GM18519 (cell line): ENCODE results near the gene METRN.
"Not testable (repeated sequence)": the region's sequence is repeated elsewhere in the genome, so short reads cannot be mapped to it uniquely, and the experiment has no call there.

Experiments
- ATAC-seq: cut with Tn5 transposase; IDR thresholded peaks from one replicate; pipeline ENCODE4 v1.9.1; 2021; ENCODE audit warnings: mild to moderate bottlenecking, moderate library complexity; ENCODE audit not compliant: unreplicated experiment, low FRiP score

Gene METRN

DNA sequence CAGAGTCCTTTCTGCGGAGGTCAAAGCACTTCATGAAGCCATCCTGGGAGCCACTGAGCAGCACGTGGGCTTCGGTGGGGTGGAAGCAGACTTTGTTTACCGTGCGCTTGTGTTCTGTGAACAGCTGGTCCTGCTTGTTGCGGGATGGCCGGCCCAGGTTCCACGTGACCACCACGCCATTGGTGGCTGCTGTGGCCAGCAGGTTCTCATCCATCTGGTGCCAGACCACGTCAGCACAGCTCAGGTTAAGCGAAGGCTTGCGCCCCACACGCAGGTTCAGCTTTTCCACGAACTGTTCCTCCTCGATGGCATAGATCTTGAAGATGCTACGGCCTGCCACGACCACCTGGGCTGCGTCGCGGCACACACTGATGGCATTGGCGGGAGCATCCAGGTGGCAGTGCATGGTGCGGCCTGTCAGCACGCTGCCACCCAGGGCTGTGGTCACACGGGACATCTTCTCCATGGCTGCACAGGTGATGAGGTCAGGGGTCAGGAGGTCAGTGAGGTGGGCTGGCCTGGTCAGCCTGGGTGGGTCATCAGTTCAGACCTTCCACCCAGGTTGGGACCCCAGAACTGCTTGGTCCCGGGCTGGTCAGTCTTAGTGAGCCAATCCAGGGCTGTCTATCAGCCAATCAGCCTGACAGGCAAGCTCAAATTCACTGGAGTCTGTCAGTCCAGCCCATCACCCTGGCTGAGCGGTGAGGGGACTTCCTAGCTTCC lies 25.6 kb upstream of the METRN start:
- ATAC-seq = no peak

DNA sequence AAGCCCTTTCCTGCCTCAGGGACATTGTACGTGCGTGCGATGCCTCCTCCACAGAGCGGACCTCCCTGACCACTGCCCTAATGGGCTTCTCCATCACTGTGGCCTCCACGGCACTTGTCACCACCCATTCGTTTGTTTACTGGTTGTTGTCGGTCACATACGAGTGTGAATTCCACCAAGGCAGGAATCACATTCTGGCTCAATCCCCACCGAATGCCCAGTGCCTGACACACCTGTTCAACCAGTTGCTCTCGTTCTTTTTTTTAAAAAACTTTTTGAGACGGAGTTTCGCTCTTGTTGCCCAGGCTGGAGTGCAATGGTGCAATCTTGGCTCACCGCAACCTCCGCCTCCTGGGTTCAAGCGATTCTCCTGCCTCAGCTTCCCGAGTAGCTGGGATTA lies 23.7 kb upstream of the METRN start:
- not testable (repeated sequence) for ATAC-seq

DNA sequence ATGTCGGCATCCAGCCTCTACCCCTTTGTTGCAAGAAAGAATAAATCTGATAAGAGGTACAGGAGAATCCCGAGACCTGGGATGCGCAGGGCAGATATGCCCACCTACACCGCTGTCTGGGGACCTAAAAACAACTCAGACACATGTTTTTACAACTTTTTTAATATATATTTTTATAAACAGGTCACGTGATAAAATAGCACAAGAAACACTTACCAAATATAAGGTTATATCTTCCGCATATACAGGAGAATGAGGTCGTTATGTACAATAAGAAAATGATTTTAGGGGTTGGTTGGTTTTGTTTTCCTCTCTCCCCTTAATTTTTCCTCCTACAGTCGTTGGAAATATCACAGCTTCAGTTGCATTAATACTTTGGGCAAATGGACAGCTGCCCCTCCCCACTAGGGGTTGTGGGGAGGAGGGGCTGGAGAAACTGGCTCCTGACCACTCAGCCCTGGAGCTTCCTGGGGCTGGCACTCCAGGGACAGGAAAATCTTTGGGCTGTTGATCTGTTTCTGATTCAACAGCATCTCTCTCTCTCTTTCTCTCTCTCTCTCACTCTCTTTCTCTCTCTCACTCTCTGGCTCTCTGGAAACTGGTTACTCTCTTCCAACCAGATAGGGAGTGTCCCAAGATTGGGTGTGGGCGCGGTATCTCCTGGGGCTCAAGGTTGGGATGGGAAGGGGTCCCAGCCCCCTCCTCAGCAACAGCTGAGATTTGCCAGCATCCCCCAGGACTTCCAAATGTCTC lies 22.4 kb upstream of the METRN start:
- no peak for ATAC-seq

DNA sequence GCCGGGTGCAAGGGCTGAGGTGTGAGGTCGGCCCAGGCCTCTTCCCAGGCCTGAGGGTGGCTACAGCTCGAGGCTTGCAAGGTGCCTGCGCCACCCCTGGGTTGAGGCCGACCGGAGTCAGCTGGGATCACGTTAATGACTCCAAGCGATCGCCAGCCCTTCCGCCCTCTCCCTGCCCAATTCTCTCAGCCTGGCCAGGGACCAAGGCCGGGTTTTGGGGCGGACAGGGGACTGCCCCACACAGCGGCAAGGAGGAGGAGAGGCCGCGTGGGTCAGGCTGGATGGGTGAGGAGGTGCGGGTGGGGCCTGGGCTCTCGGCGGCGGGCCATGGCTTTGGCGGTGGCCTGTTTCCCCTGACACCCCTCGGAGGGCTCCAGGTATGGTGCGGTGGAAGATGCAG lies 21.6 kb upstream of the METRN start:
- no peak for ATAC-seq

DNA sequence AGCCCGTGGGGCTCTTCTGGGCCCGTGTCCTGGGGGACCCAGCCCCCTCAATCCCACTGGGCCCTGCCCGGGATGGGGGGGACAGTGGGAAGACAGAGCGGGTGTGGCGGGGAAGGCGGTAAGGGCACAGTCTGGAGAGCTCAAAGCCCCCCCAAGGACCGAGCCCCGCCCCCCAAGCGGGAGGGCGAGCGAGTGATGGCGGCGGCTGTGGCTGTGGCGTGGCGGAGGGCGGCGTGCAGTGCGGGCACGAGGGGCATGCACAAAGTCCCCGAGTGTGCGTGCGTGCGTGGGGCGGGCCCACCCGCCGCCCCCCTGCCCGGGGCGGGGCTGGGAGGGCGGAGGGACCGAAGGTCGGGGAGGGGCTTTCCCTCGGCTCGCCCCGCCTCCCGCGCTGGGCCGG lies 21.2 kb upstream of the METRN start:
- no peak for ATAC-seq

DNA sequence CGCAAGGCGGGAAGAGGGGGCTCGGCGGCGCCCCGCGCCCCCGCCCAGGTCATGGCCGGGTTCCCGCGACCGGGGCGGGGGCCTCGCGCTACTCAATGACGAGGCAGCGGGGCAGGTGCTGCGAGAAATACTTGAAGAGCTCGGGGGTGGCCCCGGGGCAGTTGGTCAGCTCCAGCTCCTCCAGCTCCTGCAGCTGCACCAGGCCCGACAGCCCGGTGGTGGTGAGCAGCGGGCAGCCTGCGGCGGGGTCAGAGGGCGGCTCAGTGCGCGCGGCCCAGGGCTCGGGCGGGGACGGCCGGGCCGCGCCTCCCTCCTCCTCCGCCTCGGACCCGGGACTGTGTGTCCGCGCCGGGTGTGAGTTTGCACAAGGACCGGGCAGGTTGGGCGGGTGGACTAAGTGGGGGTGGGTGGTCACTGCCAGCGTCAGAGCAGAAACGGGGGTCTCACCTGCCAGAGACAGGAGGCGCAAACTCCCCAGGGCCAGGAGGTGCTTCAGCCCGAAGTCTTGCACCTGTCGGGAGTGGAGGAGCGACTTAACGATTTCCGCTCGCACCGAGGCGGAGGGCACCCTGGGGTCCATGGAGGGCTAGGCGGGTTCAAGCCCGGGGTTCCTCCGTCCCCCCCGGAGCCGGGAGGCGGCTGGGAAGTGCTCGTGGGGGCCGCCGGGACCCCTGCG lies 20.6 kb upstream of the METRN start:
- no peak for ATAC-seq

DNA sequence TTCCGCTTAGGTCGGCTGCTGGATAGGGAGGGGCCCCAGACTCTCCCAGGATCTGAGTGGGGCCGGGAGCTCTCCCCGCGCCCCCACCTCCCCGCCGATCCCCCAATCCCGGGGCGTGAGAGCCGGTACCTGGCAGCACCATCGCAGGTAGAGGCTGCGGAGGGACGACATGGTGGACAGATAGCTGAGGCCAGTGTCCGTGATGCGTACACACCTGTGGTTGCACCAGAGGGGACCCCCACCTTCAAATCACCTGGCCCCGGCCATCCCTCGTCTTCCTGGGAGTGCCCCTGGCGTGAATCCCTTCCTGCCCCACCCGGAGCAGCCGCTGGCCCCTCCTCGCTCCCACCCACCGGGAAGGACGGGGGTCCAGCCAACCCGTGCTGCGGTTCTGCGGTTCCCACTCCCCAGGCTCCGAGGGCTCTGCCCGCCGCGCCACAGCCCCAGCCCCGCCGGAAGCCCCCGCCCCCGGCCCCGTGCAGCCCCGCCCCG lies 20.0 kb upstream of the METRN start:
- no peak for ATAC-seq

DNA sequence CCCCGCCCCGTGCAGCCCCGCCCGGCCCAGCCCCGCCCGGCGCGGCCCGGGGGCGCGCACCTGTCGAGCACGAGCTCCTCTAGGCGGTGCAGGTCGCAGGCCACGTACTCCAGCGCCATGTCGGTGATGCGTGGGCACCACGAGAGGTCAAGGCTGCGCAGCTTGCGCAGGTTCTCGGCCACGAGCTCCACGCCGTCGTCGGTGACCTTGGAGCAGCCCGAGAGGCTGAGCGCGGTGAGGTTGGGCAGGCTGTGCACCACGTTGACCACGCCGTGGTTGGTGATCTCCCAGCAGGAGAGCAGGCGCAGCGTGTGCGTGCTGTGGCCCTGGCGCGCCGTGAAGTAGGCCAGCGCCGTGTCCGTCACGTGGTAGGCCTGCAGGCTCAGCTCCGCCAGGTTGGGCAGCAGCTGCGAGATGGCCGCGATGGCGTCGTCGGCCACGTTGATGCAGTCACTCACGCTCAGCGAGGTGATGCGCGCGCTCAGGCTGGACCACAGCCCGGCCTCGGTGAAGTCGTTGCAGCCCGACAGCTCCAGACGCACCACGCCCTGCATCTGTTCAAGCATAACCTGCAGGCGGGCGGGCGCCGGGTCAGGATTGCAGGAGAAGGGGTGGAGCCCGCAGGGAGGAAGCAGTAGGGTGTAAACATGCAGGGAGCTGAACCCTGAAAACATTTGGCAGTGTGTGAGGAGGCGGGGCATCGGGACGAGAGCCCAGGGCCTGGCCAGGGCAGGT lies 19.4 kb upstream of the METRN start:
- ATAC-seq = no peak

DNA sequence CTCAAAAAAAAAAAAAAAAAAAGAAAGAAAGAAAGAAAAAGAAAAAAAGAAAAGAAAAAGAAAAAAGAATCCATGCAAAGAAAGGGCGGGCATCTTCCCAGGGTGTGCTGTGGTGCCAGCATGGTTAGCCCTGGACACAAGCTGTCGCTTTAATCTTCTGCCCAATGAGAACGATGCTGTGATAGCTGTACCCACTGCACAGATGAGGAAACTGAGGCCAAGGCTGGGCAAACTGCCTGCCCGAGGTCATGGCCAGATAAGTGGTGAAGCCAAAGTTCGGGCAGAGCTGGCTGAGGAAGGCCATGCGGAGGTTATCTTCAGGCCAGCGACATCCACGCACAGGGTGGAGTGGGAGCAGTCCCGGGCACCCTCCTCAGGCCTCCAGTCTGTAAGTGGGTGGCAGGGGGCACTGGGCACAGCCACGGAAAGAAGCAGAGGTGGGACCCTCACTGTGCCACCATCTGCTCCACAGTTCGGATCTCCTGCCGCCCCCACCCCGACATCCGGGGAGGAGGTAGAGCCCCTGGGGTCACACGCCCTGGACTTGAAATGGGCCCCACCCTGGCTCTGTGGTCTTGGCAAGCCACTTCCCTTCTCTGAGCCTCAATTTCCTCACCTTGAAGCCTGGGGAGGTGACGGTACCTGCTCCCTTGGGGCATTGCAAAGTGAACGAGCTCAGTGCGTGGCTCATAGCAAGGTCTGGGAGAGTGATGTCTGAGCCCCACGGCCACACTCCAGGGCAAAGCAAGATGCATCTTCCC lies 15.8 kb upstream of the METRN start:
- no peak for ATAC-seq

DNA sequence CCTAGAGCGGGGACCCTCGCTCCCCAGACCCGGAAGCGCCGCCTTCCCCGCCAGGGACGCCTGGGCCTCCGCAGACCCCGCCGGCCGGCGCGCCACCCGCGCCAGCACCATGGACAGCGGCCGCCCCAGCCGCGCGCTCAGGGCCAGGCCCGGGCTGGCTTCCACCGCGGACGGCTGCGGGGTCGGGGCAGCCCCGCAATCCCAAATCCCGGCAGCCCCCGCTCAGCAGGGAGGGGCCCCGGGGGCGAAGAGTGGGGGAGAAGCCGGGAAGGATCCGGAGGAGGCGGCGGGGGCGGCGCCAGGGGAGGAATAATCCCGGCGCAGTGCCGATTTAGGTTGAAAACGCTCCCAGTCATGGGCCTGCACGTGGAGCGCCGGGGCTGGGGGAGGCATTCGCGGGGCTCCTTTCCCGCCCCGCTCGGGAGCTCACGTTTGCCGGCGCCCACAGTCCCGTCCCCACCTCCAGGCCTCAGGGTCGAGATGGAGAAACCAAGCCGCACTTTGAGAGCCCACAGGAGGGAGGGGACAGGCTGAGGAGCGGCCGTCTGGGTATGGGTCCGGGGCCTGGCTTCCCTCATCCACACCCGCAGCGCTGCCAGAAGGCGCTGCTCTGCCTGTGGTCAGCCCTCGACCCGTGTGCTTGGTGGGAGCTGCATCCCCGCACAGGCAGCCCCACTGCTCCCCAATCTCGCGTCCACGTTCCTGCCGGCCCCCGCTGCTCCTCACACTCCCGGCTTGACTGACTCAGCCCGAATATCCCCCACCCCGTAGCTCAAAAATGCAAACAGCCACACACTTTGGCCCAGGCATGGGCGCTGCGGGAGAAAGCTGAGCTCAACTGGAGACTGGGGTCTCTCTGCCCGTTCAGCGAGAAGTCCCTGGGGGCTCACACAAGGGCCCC lies 14.0 kb upstream of the METRN start:
- no peak for ATAC-seq

DNA sequence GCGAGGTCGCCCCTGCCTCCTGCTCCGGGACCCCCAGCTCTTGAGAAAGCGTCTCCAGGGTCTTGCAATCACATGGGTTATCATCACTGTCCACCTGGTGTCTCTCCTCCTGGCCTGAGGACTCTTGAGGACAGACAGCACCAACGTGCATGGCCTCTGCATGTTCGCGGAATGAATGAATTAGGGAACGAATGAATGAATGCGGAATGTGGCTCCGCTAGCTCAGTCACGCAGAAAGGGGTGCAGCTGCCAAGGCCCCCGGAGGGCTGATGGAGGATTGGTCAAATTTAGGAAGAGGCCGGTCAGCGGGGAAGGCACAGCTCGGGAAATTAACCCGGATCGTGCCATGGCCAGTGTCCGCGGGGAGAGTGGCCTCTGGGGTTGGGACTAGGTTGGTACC lies 12.6 kb upstream of the METRN start:
- ATAC-seq = no peak

DNA sequence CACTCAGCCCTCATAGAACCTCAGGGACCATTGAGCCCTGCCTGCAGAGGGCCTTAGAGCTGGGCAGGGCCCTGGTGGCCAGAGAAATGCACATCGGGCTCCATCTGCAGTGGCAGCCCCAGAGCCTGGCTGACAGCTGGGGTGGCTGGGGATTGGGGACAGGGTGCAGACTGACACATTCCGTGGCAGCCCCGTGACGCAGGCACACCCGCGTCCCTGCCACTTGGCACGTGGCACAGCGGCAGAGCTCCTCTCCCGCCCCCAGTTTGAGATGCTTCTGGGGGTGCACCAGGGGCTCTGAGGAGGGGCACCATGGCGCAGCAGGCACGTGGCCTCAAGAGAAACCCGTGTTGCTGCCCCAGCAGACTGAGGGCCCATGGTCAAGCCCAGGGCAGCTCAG lies 11.5 kb upstream of the METRN start:
- no peak for ATAC-seq

DNA sequence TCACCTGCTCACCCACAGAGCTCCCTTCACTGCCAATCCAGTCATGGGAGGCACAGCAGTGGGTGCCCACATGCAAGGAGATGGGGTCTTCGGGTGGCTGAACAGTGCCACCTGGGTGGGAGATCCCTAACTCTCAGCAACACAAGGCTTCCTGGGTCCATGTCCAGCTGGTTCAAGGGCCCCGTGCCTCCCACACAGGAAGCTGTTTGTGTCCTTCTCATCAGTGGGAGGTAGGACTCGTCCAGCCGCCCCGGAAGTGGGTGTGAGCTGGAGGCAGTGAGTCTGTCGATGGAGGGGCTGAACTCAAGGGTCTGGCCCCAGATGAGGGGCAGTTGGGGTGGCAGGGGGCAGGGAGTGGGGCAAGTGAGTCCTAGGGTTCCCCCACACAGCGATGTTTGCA lies 10.9 kb upstream of the METRN start:
- no peak for ATAC-seq

DNA sequence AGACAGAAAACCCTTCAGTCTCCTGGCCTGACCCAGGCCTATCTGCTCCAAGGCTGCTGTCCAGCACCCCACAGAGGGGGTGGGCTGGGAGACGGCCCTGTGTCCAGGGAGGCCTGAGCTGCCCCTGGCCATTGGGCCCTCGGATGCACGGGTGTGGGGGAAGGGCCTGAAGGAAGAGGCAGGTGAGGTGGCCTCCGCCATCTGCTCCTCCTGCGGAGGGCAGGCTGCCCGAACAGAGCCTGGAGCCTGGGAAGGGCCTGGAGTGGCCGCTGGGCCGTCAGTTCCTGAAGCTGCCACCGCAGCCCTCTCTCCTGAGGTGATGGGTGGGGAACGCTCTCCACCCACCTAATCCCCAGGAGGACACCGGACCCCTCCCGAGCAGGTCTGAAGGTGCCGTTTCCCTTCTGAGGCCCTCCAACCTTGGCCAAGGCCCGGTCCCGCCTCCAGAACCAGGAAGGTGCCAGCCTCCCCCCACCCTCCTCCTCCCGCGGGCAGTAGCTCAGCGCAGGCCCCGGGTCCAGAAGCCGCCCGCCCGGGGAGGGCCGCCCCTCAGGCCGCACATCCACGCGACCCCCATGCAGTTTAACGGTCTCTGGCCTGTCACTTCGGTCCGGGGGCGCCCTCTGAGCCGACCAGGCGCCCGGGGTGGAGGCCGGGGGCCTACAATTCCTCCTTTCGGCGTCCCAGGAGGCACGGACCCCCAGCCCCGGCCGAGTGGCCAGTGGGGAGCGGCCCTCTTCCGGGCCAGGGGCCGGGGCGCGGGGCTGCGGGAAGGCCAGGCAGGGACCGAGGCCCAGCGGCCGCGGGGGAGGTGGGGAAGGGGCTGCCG lies 10.2 kb upstream of the METRN start:
- no peak for ATAC-seq

DNA sequence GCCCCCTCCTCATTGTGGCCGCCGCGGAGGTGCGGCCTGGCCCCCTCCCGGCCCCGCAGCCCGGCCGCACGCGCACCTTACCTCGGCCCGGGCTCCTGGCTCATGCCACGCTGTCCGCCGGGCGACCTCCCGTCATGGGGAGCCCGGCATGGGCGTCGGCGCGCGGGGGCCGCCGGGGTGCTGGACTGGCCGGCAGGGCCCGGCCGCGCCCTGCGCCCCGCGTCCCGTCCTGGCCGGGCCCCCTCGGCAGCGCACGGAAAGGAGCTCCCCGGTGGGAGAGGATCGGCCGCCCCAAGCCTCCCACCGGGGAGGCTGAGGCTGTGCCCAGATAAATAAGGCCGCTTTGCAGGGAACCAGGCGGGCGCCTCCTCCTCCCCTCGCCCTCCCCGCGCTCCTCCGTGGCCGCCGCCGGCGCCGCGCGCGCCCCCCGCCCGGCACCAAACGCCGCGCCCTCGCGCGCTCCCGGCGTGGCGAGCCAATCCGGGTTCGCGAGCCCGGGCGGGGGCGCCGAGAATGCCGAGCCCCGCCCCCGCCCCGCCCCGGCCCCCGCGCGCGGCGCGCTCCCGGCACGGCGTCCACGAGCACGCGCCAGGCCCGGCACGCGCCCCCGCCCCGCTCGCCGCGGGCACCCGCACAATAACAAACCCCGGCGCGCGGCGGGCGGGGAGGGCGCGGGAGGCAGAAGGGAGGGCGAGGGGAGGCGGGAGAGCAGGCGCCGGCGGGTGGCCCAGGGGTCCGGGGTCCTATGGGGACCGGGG lies 9.3 kb upstream of the METRN start, which contains the start of gene FBXL16:
TSS of gene FBXL16 (minus strand) at position 371 of the 758 bp plus-strand sequence. CDS start 8,396 bp downstream, outside the sequence.
- no peak for ATAC-seq

DNA sequence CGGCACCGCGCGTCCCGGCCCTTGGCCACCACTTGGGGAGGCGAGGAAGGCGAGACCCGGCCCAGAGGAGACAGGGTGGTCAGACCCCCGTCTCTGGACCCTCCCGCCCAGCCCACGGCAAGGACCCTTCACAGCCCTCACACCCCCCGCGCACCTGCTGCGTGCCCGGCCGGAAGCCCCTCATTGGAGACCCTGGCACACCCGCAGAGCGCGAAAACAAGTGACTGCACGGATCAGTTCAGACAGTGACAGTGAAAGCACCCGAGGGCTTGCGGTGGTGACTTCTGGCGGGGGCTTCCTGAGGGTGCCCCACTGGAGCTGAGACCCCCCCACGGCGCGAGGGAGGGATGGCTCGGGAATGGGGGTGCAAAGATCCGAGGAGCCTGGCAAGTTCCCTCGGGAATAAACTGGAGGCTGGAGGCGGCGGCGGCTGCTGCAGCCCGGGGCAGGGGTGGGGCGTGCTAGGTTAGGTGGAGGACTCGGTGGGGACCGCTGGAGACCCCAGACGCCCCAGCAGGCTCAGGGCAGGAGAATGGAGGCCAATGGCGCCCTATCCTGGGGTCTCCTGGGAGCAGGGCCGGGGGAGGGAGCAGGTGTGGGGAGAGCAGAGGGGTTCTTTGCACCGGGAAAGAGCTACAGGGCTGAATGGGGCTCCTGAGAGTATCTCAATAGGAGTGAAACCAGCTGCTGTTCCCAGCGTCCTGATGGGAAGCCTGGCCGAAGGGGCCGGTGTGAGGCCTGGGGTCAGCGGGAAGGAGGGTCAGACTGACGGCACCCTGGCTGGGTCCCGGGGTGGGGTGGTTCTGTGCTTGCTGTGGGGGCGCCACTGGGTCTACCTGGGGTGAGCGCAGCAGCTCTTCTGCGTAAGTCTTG lies 8.5 kb upstream of the METRN start:
- no peak for ATAC-seq
